H9 (cell line): ENCODE results near the gene ASMTL. TPM values are rescaled to one million over a fixed set of nuclear protein-coding genes. Genes with fewer than 3 reads are reported as not detected.

Experiments used
- DNase-seq: peaks from one replicate; pipeline ENCODE4 v3.0.0-alpha.2; 2017
- H2AFZ ChIP-seq: one replicate; pipeline ENCODE4 v1.6.1; 2013; ENCODE audit warnings: mild to moderate bottlenecking, low read length, control low read depth, moderate library complexity
- H2AK5ac ChIP-seq: 2 replicates; pipeline ENCODE4 v1.6.1; 2013; ENCODE audit warnings: low read length, control low read depth, mixed read lengths; ENCODE audit not compliant: insufficient read length
- H2BK120ac ChIP-seq: one replicate; pipeline ENCODE4 v1.6.1; 2013; ENCODE audit warnings: low read depth, mild to moderate bottlenecking, low read length, control low read depth, inconsistent platforms; ENCODE audit not compliant: poor library complexity, severe bottlenecking
- H2BK12ac ChIP-seq: 2 replicates; pipeline ENCODE4 v1.6.1; 2013; ENCODE audit warnings: low read length, control low read depth, mixed read lengths, low read depth; ENCODE audit not compliant: insufficient read length
- H2BK15ac ChIP-seq: 2 replicates; pipeline ENCODE4 v1.6.1; 2013; ENCODE audit warnings: low read depth, low read length, control low read depth
- H2BK20ac ChIP-seq: one replicate; pipeline ENCODE4 v1.6.1; 2013; ENCODE audit warnings: low read depth, mild to moderate bottlenecking, low read length, control low read depth, inconsistent platforms; ENCODE audit not compliant: poor library complexity, severe bottlenecking
- H2BK5ac ChIP-seq: 2 replicates; pipeline ENCODE4 v1.6.1; 2013; ENCODE audit warnings: low read length, control low read depth, mixed read lengths; ENCODE audit not compliant: insufficient read length
- H3K14ac ChIP-seq: 2 replicates; pipeline ENCODE4 v1.6.1; 2013; ENCODE audit warnings: low read length, control low read depth; ENCODE audit not compliant: insufficient read depth
- H3K18ac ChIP-seq: 2 replicates; pipeline ENCODE4 v1.6.1; 2013; ENCODE audit warnings: low read depth, mild to moderate bottlenecking, mixed read lengths, low read length, control low read depth; ENCODE audit not compliant: insufficient read length
- H3K23ac ChIP-seq: 2 replicates; pipeline ENCODE4 v1.6.1; 2013; ENCODE audit warnings: low read length, control low read depth, mixed read lengths, low read depth; ENCODE audit not compliant: insufficient read length
- H3K23me2 ChIP-seq: 2 replicates; pipeline ENCODE4 v1.6.1; 2013; ENCODE audit warnings: low read depth, mild to moderate bottlenecking, mixed read lengths, low read length, control low read depth; ENCODE audit not compliant: insufficient read length, poor library complexity, severe bottlenecking
- H3K27ac ChIP-seq: 2 replicates; pipeline ENCODE4 v1.5.1; 2013; ENCODE audit warnings: low read length, control low read depth, mixed read lengths, low read depth; ENCODE audit not compliant: insufficient read length
- H3K27me3 ChIP-seq: 2 replicates; pipeline ENCODE4 v1.6.1; 2013; ENCODE audit warnings: low read length, control low read depth, inconsistent platforms; ENCODE audit not compliant: insufficient read depth
- H3K4ac ChIP-seq: 2 replicates; pipeline ENCODE4 v1.6.1; 2013; ENCODE audit warnings: low read depth, mild to moderate bottlenecking, control low read depth, inconsistent platforms, low read length, moderate library complexity
- H3K4me1 ChIP-seq: 2 replicates; pipeline ENCODE4 v1.6.1; 2013; ENCODE audit warnings: low read length, control low read depth, inconsistent platforms; ENCODE audit not compliant: insufficient read depth
- H3K4me2 ChIP-seq: 2 replicates; pipeline ENCODE4 v1.6.1; 2013; ENCODE audit warnings: low read length, control low read depth, mixed read lengths; ENCODE audit not compliant: insufficient read length, insufficient read depth
- H3K56ac ChIP-seq: 2 replicates; pipeline ENCODE4 v1.6.1; 2013; ENCODE audit warnings: low read depth, mild to moderate bottlenecking, mixed read lengths, low read length, control low read depth; ENCODE audit not compliant: insufficient read length
- H3K79me1 ChIP-seq: 2 replicates; pipeline ENCODE4 v1.6.1; 2013; ENCODE audit warnings: low read depth, mild to moderate bottlenecking, moderate library complexity, low read length, control low read depth, inconsistent platforms; ENCODE audit not compliant: insufficient read depth, poor library complexity, severe bottlenecking
- H3K79me2 ChIP-seq: 2 replicates; pipeline ENCODE4 v1.6.1; 2013; ENCODE audit warnings: low read length, control low read depth, inconsistent platforms; ENCODE audit not compliant: insufficient read depth
- H3K9ac ChIP-seq: 2 replicates; pipeline ENCODE4 v1.6.1; 2013; ENCODE audit warnings: low read length, control low read depth, mixed read lengths; ENCODE audit not compliant: insufficient read length; ENCODE audit errors: extremely low read depth
- H3K9me3 ChIP-seq: one replicate; pipeline ENCODE4 v1.6.1; 2013; ENCODE audit warnings: low read depth, low read length, inconsistent platforms; ENCODE audit not compliant: control insufficient read depth
- H3T11ph ChIP-seq: one replicate; pipeline ENCODE4 v1.6.1; 2013; ENCODE audit warnings: mild to moderate bottlenecking, low read length, control low read depth, inconsistent platforms
- H4K20me1 ChIP-seq: one replicate; pipeline ENCODE4 v1.6.1; 2013; ENCODE audit not compliant: control insufficient read depth, insufficient read length, insufficient read depth
- H4K5ac ChIP-seq: 2 replicates; pipeline ENCODE4 v1.6.1; 2013; ENCODE audit warnings: low read depth, mild to moderate bottlenecking, mixed read lengths, low read length, control low read depth; ENCODE audit not compliant: insufficient read length
- H4K8ac ChIP-seq: replicated peaks from 2 replicates; pipeline ENCODE4 v1.6.1; 2013; ENCODE audit warnings: low read length, control low read depth, mixed read lengths, low read depth; ENCODE audit not compliant: insufficient read length
- H4K91ac ChIP-seq: 2 replicates; pipeline ENCODE4 v1.6.1; 2013; ENCODE audit warnings: low read depth, mild to moderate bottlenecking, moderate library complexity, mixed read lengths, low read length, control low read depth; ENCODE audit not compliant: insufficient read length
- H3K27ac Mint-ChIP-seq, 3 experiments: 2 replicates in 2 of 3; 3 replicates in 1 of 3; pipeline ENCODE4 v1.8.0; 2020 to 2021; ENCODE audit warnings: mixed read lengths in 3 of 3, mild to moderate bottlenecking in 1 of 3, moderate library complexity in 1 of 3
- H3K27me3 Mint-ChIP-seq: 2 replicates; pipeline ENCODE4 v1.8.0; 2021; ENCODE audit warnings: low read depth, mild to moderate bottlenecking, moderate library complexity, mixed read lengths
- H3K36me3 Mint-ChIP-seq, 3 experiments: 2 replicates in 2 of 3; 3 replicates in 1 of 3; pipeline ENCODE4 v1.8.0; 2020 to 2021; ENCODE audit warnings: low read depth in 3 of 3, mixed read lengths in 3 of 3; ENCODE audit not compliant: insufficient read depth in 1 of 3
- H3K4me1 Mint-ChIP-seq, 2 experiments: 2 replicates each; pipeline ENCODE4 v1.8.0; 2020; ENCODE audit warnings: mixed read lengths in 2 of 2
- H3K4me3 Mint-ChIP-seq, 2 experiments: 2 replicates in 1 of 2; 3 replicates in 1 of 2; pipeline ENCODE4 v1.8.0; 2020 to 2021; ENCODE audit warnings: mild to moderate bottlenecking in 2 of 2, mixed read lengths in 2 of 2, moderate library complexity in 1 of 2
- H3K9me3 Mint-ChIP-seq, 2 experiments: 2 replicates in 1 of 2; 3 replicates in 1 of 2; pipeline ENCODE4 v1.8.0; 2020; ENCODE audit warnings: mild to moderate bottlenecking in 2 of 2, mixed read lengths in 2 of 2, moderate library complexity in 1 of 2
- CTCF ChIP-seq: fragments of 200-600 bp; sonication (generic); conservative IDR thresholded peaks from 3 replicates; pipeline ENCODE4 v1.8.0; 2021; ENCODE audit warnings: antibody characterized with exemption, mild to moderate bottlenecking
- WGBS: extraction: QIAGEN DNeasy Blood & Tissue Kit; methylation state at CpG from one replicate; pipeline ENCODE4 v1.1.7; 2013; ENCODE audit warnings: missing lambda C conversion rate, low lambda C conversion rate, mixed read lengths; ENCODE audit not compliant: insufficient read length; ENCODE audit errors: extremely low coverage; 5-methylcytosine and 5-hydroxymethylcytosine counted together
- total RNA-seq: library from RNA; stranded (reverse); gene quantifications from 2 replicates; pipeline ENCODE4 v1.2.1, GENCODE V29; 2021

The ASMTL gene
- total RNA-seq, 1 experiment from 2014 or later = 59.8 TPM

- no peak overlapping the region for H3K23ac ChIP-seq
- no peak overlapping the region for H3T11ph ChIP-seq
- no peaks in the 10 kb centered on the region for H3K9me3 ChIP-seq
- no peak overlapping the region for H2BK12ac ChIP-seq
- no peak for DNase-seq
- H3K14ac ChIP-seq = no peak overlapping the region
- no peak overlapping the region for H3K4me3 Mint-ChIP-seq
- H3K27ac Mint-ChIP-seq = no peak overlapping the region
- WGBS = 100% methylated on average over 2 of the region's 3 CpGs
- no peak overlapping the region for H2AFZ ChIP-seq
- H3K79me1 ChIP-seq = no peaks in the 10 kb centered on the region
- H4K20me1 ChIP-seq = no peaks in the 10 kb centered on the region
- no peak overlapping the region for H3K4me2 ChIP-seq
- H3K36me3 Mint-ChIP-seq = peaks cover 0 to 14% (median 3%) of the 10 kb centered on the region in 3 experiments; a peak in 3 of 7 replicates
- H3K9me3 Mint-ChIP-seq = peaks cover 17 to 39% of the 10 kb centered on the region in 2 experiments
- no peak overlapping the region for H2AK5ac ChIP-seq
- H2BK15ac ChIP-seq = no peak overlapping the region
- H2BK120ac ChIP-seq = no peak overlapping the region
- no peaks in the 10 kb centered on the region for H3K79me2 ChIP-seq
- peaks cover 1% of the 10 kb centered on the region; the same call in 1 of the 2 replicates for H3K4me1 ChIP-seq
- no peak overlapping the region for H3K27ac ChIP-seq
- no peaks in the 10 kb centered on the region for H3K27me3 ChIP-seq
- no peak overlapping the region for H3K9ac ChIP-seq
- H4K91ac ChIP-seq = no peak overlapping the region
- H4K5ac ChIP-seq = no peak overlapping the region
- H2BK5ac ChIP-seq = no peak overlapping the region
- no peak overlapping the region for H3K56ac ChIP-seq
- peaks cover 3% of the 10 kb centered on the region for H3K23me2 ChIP-seq
- H3K27me3 Mint-ChIP-seq = peaks cover 8% of the 10 kb centered on the region
- no peak overlapping the region for H3K18ac ChIP-seq
- no peak overlapping the region for H2BK20ac ChIP-seq
- no peak for TF ChIP-seq CTCF
- H3K4ac ChIP-seq = no peak overlapping the region
- H3K4me1 Mint-ChIP-seq = peaks cover 7 to 8% of the 10 kb centered on the region in 2 experiments
- no peak overlapping the region for H4K8ac ChIP-seq
Measured at GRCh38 chrX:1477229-1477628, 24.5 kb upstream of the ASMTL start.
